ENCODE measurements around the gene MACIR.
A peak's percentile ranks its signal among the peaks of the same experiment; 100 is the strongest.
"Not testable (repeated sequence)": the region's sequence is repeated elsewhere in the genome, so short reads cannot be mapped to it uniquely, and the experiment has no call there.

MACIR gene, protein sequence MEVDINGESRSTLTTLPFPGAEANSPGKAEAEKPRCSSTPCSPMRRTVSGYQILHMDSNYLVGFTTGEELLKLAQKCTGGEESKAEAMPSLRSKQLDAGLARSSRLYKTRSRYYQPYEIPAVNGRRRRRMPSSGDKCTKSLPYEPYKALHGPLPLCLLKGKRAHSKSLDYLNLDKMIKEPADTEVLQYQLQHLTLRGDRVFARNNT

DNA sequence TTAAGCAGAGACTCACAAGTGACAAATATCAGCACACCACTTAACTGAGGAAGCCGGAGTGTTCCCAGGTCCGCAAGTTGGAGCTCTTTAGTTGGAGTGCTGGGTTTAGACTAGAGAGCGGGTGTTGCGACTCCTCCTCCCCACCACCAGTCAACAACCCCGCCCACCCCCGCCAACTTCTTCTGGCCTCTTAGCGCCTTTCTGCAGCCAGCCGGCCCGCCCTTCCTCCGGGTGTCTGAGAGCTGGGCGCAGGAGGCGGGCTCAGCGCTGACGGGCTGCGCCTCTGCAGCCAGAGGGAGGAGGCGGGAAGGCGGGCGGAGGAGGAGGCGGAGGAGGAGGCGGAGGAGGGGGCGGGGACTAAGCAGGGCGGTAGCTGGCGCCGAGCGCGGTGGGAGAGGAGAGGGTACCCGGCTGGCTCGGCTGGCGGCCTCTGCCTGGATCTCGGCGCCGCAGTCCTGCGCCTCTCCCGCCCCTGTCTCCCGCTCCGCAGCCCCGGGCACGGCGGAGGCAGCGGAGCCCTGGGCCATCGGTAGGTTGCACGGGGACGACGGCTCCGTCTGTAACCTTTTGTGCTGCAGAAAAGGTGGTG, at the start of gene MACIR:
Gene MACIR (plus strand): TSS at position 396 of the 589 bp plus-strand sequence. CDS start 17,157 bp downstream, outside the sequence.
- peak; percentile 98 for DNase-seq

DNA sequence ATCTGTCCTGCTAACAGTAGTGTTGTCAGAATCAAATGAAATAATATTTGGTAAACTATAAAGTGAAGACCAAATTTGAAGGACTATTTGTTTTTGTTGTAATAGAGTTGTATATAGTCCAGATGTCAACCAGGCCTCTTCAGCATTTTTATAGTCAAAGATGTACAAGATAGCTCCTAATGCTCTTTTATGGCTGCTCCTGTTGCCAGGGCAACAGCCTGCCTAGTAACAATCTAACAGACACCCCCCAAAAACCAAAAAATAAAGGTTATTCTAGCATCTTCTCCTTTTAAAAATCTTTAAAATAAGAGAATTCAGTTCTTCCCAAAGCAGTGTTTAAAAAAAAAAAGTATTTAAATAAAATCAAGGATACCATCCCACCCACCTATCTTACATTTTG, 49.5 kb upstream of the MACIR start:
- no peak for DNase-seq

DNA sequence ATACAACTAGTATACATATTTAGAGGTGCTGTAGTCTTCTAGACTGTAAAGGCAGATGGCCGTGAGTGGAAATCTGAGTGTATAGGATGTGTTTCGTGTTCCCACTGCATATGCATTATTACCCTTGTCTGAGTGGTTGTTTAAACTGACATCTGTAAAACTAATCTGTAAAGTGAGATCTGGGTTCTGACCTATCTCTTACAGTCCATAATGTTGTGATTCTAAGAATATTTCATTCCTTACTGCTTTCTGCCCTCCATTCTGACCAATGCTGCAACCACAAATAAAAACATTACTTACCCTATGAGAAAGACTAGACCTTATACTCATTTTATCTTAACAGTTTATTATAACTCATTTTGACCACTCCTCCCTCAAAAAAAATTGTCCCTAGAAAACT, 47.6 kb upstream of the MACIR start:
- no peak for DNase-seq

DNA sequence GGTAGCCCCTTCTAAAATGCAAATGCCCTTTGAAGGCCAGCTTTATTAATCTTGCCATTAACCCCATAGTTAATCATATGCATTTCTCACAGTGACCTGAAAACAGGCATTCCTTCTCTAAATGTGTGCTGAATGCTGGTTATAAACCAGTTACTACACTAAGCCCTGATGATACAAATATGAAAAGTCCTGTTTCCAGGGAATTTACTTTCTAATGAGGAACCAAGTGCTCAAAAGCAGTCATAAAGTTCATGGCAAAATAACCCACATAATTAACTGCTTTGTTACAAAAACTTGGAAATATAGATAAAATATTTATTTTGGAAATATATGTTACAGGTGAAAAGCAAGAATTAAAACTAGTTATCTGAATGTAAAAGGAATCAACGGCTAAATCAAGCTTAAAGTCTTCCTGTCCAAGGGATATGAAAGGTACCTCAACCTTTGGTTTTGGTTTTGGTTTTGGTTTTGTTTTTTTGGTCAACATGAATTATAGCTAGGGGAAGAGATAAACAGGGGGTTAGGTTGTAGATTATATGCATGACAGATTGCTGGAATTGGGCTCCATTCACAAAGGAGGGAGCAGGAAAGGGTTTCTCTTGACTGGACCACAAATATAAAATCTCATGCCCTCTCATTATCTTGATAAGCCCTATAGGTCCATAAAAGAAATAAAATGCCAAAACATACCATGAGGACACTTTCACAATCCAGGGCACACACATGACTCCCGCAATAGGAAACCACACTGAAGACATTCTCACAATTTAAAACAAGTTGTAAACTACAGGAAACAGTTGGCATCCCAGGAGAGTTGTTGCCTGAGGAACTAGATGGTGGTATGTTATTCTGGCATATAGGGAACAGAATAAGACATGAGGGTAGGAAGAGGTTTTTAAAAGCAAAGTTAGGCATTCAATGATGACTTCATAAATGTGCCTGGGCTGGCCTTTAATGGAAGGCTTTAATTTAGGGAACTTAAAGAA, 46.7 kb upstream of the MACIR start:
- DNase-seq = no peak

DNA sequence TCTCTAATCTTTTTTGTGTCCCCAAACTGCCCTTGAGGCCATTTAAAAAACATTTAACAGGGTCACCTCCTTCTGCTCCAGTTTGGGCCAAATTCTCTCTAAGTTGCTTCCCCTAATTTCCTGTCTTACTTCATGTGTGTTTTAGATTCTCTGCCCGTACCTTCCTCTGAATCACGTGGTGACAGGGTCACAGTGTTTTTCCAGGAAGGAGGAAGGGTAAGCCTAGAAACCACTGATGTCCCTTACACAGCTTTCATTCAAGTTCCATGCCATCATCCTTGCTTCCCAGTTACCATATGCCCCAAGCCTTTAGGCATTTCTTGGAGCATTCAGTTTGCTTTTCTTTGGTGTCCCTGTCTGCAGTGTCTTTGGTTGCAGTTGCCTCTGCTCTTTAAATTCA, 42.4 kb upstream of the MACIR start:
- DNase-seq = no peak

DNA sequence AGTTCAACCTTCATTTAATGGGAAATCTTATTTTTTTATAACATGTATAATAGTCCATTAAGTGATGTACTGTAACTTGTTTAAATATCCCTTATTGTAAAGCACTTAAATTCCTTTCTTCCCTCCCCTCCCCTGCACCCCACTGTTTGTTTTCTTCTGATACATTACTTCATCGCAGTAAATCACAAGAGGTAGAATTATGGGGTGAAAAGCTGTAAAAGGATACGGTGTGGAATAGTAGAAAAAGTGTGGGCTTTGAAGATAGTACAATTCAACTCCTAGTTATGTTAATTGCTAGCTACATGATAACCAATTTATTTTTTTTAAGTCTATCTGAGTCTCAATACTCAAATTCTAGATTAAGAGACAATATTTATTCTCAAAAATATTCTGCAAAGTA, 41.9 kb upstream of the MACIR start:
- no peak for DNase-seq

DNA sequence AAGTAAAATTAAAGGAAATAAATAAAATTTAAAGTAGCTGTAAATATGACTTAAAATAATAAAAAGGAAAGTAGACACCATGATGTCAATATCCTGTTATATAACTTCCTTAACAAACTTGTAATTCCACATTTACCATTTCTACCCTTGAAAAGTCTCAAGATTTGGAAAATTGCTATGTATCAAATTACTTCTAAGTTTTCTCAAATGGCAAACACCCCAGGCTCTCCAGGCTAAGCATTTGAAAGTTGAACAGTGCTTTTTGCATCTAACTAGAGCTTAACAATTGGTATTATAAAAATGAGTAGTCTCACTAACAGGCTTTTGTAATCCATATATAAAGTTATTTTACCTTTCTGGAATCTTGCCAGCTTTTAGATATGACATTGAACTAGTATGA, 41.5 kb upstream of the MACIR start:
- DNase-seq = no peak

DNA sequence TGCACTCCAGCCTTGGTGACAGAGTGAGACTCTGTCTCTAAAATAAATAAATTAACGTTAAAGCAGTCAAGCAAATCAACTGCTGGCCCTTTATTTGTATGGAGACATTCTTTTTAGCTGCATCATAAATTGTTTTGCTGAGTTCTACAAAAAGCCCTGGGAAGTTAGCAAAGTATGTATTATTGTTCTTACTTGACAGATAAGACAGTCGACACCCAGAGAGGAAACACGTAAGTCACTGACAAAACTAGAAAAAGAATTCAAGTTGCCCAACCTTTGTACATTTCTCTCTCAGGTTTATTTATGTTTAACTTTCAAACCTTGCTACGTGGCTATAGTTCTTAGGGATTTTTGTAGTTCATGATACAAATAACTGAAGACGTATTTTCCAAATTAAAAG, 40.4 kb upstream of the MACIR start:
- no peak for DNase-seq

DNA sequence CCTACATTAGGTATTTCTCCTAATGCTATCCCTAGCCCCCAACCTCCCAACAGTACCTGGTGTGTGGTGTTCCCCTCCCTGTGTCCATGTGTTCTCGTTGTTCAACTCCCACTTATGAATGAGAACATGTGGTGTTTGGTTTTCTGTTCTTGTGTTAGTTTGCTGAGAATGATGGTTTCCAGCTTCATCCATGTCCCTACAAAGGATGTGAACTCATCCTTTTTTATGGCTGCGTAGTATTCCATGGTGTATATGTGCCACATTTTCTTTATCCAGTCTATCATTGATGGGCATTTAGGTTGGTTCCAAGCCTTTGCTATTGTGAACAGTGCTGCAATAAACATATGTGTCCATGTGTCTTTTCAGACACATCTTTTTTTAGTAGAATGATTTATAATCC, 39.5 kb upstream of the MACIR start:
- DNase-seq = not testable (repeated sequence)

DNA sequence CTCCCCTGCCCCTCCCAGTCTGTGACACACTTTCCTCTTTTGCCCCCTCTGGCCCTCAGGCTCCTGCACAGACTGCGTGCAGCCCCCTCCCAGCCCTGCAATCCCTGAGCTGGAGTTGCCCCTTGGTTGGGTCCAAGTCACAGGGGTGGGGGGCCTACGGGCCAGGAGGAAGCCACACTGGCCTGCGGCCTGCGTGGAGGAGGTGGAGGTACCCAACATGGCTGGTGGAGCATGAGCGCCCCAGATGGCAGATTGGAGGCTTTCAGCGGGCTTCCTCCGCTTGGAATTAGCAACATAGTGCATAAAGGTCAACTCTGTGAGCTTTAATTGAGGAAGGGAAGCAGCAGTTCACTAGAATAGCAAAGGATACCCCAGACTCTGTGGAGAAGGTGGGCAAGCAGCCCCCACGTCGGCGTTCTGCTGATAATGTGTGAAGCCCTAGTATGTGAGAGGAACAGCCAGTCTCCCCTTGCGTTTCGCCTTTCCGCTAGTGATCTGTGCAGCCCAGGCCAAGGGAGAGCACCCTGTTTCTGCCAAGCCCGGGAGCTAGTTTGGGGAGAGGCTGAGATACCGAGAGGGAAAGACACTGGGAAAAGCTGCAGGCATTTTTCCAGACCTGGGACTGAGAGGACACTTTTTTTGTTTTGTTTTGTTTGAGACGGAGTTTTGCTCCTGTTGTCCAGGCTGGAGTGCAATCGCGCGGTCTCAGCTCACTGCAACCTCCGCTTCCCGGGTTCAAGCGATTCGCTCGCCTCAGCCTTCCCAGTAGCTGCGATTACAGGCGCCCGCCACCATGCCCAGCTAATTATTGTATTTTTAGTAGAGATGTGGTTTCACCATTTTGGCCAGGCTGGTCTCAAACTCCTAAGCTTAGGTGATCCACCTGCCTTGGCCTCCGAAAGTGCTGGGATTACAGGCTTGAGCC, 35.3 kb upstream of the MACIR start:
- DNase-seq = no peak

DNA sequence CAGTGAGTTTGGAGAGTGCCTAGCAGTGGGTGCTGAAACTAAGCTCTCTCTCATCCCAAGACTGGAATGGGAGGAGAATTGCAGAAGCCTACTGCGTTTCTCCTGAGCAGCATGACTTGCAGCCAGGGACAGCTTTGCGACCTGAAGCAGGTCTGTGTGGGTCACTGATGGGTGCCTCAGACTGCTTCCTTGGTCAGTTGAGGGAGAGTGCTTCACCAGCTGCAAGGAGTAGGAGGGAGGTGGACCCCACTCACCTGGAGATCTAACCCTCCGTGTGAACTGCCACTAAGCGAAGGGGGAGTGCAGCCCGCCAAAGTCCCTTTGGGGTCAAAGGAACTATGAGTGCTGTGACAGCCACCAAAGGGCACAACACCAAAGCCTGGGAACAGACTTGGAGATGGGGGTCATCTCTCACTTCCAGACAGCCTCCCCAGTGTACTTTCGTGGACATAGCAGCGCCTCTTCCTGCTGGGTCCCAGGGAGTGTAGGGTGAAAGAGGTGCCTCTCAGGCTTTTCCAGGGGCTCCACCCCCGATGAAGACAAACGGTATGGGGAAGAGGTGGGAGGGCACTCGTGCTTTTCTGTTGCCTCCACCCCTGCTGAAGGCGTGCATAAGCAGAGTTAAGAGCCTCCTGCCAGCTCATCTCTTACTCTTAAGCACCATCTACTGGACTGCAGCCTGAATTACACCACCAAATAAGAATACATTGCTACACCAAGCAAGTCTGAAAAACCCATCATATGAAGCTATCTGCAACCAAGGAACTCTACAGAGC, 34.3 kb upstream of the MACIR start:
- peak; percentile 83 for DNase-seq

DNA sequence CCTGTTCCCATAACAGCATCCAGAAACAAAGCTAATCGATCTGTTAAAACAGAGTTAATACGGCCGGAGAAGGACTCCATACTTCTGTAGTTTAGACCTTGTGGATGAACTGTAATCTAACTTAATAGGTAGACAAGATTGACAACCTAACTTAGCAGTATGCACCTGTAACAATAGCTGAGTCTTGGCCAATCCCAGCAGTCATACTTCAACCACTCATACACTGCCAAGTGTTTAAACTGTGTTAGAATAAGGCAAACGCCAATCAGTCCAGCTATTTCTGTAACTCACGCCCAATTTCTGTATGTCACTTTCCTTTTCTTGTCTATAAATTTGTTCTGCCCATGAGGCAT, 33.7 kb upstream of the MACIR start:
- no peak for DNase-seq

DNA sequence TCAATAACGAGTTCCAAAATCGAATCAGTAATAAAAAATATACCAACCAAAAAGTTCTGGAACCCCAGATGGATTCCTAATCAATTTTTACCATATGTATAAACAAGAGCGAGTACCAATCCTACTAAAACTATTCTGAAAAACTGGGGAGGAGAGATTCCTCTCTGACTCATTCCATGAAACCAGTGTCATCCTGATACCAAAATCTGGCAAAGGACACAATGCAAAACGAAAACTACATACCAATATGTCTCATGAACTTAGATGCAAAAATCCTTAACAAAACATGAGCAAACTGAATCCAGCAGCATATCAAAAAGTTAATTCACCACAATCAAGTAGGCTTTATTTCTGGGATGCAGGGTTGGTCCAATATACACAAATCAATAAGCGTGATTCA, 30.5 kb upstream of the MACIR start:
- DNase-seq = no peak

DNA sequence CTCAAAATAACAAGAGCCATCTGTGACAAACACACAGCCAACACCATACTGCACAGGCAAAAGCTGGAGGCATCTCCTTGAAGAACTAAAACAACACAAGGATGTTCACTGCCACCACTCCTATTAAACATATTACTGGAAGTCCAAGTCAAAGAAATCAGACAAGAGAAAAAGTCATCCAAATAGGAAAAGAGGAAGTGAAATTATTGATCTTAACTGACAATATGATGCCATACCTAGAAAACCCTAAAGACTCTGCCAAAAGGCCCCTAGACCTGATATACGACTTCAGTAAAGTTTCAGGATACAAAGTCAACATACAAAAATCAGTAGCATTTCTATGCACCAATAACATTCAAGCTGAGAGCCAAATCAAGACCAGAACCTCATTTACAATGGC, 30.0 kb upstream of the MACIR start:
- no peak for DNase-seq

DNA sequence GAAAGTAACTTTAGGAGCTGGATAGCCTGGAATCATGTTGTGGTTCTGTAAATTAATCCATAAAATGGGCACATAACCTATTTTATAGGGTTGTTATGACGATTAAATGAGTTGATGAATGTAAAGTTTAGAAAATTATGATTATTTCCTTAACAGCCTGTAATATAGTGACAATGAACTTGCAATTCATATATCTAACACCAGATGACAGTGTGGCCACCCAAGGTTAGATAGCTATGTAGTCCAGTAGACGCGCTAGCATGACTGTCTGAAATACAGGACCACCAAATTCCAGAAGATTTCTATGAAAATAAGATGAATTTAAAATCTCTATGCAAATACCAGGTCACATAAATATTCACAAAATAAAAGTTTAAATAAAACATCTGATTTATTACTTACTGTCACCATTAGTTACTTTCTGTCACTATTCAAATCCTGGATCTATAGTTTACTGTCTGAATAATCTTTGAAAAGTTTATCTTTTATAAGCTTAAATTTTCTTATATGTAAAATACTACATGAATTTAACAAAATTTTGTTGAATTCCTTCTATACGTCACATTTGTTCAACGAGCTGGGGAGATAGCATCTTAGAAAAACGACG, 26.1 kb upstream of the MACIR start:
- DNase-seq = peak; percentile 70

DNA sequence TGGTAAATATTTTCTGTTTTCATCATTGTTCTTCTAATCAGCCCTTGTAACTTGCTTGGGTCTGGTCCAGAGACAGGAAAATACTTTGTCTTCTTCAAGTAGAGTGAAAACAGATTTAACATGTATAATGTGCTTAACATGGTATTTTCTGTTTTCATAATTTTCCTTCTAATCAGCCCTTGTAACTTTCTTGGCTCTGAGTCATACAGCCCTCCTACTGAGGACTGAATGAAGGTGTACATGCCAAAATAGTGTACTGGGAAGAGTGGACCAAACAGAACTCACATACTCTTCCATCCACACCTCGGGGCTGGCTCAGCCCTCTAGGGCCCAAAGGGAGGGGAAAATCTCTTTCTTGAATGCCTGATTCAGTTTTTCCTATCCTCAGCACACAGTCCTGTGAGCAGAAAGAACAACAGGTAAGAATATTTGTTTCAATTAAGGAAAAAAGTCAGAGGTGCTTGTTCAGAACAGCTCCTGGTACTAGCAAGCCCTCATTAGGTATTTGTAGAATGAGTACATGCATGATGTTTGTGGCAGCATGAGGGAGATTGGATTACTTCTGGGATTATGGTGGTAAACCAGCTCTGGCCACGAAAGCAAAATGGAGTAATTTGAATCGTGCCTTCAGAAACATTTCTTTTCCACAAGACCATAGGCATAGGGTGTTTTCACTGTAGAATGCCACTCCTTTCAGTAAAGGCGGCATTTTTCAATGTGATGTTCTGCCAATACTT, 24.2 kb upstream of the MACIR start:
- no peak for DNase-seq

DNA sequence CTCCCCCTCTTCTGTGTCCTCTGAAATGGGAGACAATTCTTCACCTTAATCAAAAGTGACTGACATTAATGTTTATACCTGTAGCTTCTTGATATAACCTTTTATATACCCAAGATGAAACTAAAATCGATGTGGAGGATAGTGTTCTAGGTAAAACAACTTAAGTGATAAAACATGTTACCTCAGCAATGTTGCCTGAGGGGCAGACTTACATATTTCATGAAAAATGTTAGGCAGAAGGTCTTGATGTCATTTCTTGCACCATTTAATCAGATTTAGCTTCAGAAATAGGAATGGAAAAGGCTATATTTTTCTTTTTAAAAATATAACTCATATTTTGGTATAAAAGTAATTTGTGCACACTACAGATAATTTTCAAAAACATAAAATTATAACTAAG, 22.7 kb upstream of the MACIR start:
- no peak for DNase-seq

DNA sequence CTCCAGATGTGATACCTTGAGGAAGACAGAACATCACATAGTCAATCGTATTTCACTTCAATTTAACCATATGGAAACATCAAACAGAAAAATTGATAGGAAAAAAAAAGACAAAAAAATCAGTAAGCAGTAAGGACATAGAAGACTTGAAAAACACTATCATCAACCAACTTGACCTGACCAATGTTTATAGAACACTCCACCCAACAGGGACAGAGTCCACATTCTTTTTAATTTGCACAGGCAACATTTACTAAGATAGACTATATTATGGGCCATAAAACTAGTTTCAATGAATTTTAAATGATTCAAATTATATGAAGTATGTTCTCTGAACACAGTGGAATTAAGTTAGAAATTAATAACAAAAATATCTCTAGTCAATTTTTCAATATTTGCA, 20.8 kb upstream of the MACIR start:
- DNase-seq = no peak

DNA sequence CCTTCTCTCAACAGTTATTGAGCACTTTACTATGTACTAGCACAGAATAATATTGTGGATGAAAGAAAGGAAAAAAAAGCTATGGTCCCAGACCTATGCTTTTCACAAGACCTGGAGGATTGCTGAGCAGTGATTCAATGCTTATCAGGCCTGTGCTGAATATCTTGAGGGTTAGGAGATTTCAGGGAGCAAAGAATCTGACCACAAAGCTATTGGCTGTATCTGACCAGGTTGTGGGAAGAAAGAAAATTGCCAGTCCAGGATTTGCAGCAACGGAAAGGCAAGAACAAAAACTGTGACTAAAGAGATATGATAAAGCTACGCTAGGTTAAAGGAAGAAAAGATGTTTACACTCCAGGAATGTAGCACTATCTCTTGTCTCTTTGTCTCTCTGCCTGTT, 14.9 kb upstream of the MACIR start:
- DNase-seq = no peak

DNA sequence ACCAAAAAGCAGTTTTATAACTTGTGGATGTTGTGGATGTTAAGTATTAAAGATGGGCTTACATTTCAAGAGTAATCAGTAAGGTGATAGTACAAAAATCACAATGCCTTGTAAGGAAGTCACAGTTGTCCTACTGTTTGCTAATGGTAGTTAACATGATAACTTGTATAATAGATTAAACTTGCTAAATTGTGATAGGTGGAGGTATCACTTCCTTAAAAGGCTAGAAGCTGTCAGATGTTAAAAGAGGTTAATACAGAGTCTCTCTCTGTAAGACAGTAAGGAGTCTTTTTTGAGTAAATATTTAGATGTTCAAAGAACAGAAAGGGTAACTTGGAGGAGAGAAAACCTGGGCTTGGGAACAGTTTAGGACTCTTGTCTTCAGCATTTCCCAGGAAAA, 14.2 kb upstream of the MACIR start:
- no peak for DNase-seq

DNA sequence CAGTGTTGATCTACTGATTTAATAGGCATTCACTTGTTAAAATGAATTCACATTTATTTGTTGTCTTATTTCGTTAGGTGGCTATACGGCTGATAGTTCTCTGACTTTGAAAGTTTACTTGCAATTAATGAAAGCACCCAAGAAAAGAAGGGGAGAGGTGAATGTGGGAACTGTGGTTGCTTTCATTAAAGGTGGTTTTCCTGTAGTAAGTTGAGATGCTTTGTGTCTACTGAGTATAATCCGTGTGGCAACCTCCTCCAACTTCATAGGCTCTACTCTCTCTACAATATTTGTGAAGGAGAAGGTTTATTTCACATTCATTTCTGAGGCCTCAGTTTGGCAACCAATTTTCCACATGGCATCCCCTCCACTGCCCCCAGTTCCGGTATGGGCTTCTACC, 12.8 kb upstream of the MACIR start:
- no peak for DNase-seq
